ENCODE data around the gene NFAM1. TPM values are rescaled to one million over a fixed set of nuclear protein-coding genes. Genes with fewer than 3 reads are reported as not detected.

The NFAM1 gene
- total RNA-seq, 1 donor from 2014 or later, result under 0.01 TPM

GRCh38 chr22:42383851-42384417 lies 48.3 kb downstream of the NFAM1 start:
- DNase-seq (ENCODE audit: low read depth in 2 of 2), result no peak

- no peak for DNase-seq (ENCODE audit: low read depth in 2 of 2)
These were observed 48.9 kb downstream of the NFAM1 start for GRCh38 chr22:42383287-42383686.

- no peak for DNase-seq (ENCODE audit: low read depth in 2 of 2)
These were observed 51.2 kb downstream of the NFAM1 start for GRCh38 chr22:42380769-42381551.

- no peak for DNase-seq (ENCODE audit: low read depth in 2 of 2)
These were observed 52.2 kb downstream of the NFAM1 start for GRCh38 chr22:42379966-42380537.

GRCh38 chr22:42376711-42377554 lies 55.3 kb downstream of the NFAM1 start:
- DNase-seq (ENCODE audit: low read depth in 2 of 2), result no peak

DNA sequence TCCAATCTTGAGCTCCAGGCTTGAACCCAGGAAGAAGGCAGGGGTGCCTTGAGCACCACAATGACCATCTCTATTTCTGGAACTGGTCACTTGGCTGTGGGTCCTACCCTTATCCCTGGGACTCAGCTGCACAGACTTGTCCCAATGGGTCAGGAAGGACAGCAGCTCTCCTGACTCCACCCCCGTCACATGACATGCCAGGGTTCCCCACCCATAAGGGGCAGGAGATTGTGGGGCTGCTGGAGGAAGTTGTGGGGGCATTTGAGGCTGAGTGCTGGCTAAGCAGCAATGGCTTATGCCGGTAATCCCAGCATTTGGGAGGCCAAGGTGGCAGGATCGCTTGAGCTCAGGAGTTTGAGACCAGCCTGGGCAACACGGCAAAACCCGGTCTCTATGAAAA lies 56.2 kb downstream of the NFAM1 start:
- DNase-seq (ENCODE audit: low read depth in 2 of 2), result no peak

DNA sequence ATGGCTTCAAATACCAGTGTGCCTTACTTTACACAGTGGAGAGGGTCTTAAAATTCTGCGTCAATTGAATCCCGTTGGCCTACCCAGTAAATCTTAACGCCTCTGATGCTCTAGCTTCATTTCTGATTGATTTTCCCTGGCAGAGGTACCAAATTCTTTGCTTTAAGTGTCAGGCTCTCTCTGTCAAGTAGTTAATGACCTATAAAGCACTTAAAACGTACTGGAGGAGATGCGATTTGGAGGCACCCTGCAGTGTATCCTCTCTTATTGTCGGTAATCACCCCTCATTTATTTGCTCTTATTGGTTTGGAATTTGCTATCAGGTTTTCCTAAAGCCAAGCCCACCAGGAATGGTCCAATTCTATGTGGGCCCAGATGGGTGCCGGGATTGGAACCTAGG lies 59.2 kb downstream of the NFAM1 start:
- DNase-seq (ENCODE audit: low read depth in 2 of 2), result no peak

DNA sequence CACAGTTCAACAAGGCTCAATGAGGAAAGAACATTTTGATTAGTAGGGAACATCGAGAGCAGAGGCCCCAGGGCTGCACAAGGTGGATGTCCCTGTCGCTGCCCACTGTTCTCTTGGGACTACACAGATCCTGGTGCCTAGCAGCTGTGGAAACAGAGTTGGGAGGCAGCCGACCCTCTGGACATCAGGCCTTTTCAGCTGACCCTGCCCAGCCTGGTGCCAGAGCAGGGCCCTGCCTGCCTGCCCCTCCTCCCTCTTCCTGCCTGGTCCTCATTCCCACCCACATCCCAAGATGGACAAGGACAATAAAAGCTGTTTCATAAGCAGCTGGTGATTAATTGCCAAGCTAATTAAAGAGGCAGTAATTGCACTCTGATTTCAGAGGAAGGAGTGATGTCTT lies 60.7 kb downstream of the NFAM1 start:
- no peak for DNase-seq (ENCODE audit: low read depth in 2 of 2)

GRCh38 chr22:42371099-42371498 lies 61.1 kb downstream of the NFAM1 start:
- no peak for DNase-seq (ENCODE audit: low read depth in 2 of 2)

GRCh38 chr22:42369250-42370041 lies 62.8 kb downstream of the NFAM1 start:
- peak; percentile 70 to 86 for DNase-seq (ENCODE audit: low read depth in 2 of 2)

DNA sequence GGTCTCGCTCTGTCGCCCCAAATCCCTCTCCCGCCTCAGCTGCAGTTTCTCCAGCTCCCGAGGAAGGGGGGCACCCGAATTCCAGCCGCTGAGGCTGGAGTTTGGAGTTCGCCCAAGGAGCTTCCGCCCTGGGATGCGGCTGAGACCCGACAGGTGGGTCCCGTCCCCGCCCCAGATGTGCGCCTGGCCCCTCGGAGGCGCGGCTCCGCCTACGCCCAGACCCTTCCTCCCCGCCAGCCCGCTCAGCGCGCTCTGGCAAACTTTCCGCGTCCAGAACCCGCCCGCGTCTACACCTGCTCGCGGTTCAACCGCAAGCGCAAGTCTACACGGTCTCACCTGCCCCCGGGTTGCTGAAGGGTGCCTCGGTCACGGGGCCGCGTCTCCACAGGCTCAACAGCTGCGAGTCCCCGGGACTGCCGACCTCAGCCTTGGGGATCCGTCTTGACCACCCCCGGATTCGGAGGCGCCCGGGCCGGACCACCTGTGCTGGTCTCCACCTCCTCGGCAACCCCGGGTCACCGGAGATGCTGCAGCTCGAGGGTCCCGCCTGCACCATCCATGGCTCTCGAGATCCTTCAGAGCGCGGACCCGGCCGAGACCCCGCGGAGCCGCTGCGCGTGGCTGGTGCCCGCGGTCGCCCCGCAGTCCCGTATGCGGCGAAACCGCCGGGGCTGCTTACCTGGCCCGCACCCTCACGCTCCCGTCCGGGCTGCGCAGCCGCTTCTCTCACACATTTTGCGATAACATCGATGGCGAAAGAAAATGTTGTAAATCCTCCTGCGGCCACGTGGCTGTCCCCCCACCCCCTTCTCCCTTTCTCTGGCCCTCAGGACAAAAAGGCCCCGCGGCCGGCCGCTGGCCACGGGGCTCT lies 63.6 kb downstream of the NFAM1 start:
- no peak for DNase-seq (ENCODE audit: low read depth in 2 of 2)

DNA sequence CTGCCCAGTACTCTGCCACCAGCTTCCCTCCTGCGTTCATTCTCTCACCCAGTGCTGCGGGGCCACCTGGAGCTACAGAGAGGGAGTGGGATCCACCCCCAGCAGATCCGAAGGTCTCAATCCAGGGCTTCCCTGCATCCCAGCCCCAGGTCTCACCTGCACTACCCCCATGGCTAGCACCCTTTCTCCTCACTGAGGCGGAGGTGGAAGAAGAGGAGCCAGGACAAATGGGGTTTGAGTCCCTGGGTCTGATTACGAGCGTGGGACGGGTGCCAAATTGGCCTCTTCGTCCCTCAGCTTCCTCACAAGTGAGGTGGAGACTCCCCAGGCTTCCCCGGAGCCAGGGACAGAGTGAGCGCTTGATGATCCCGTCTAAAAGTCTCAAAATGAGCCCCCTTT lies 64.2 kb downstream of the NFAM1 start:
- no peak for DNase-seq (ENCODE audit: low read depth in 2 of 2)

GRCh38 chr22:42366806-42367581 lies 65.2 kb downstream of the NFAM1 start:
- DNase-seq (ENCODE audit: low read depth in 2 of 2), result no peak

- DNase-seq (ENCODE audit: low read depth in 2 of 2), result no peak
These were observed 66.1 kb downstream of the NFAM1 start for GRCh38 chr22:42365942-42366695.

DNA sequence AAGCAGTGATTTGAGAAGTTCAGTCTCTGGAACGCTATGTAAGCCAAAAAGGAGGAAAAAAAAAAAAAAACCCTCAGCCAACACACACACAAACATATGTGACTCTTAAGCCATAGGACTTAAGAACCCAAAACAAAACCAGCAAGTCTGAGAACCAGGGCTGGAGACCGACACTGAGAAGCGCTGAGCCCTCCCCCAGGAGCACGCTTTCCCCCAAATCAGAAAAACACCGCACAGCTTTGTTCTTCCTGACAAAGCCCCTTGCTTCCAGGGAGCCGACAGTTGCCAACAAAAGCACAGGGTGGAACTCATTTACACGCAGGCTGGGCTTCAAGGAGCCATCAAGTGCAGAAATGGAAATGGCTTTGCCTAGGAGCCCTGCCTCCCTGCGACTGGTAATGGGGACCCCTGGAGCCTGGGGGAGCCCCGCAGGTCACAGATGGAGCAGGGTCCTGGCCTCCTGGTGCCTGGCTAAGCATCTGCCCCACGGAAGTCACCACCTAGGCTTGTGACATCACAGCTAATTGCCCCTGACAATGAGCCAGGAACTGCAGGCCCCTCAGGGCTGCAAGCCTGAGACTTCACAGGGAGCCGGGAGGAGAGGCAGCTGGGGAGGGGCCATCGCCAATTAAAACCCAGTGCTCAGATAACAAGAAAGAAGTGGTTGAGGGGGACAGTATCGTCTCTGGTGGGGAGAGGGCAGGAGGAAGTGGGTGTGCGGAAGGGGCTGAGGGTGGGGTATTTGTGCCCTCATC lies 66.9 kb downstream of the NFAM1 start:
- no peak for DNase-seq (ENCODE audit: low read depth in 2 of 2)

- no peak for DNase-seq (ENCODE audit: low read depth in 2 of 2)
These were observed 67.5 kb downstream of the NFAM1 start for GRCh38 chr22:42364604-42365110.

DNA sequence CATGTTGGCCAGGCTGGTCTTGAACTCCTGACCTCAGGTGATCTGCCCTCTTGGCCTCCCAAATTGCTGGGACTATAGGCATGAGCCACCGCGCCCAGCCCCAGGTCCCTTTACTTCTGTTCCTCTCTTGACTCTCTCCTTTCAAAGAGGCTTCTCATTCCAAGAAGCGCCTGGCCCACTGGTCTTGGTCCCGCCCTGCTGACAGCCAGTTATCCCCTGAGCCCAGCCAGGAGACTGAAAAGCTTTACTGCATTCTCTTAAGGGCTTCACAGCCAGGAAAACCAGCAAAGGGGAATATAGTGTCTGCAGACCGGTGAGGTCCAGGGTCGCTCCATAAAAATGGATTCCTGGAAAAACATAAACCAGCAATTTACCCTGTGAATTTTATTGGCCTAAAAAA lies 68.3 kb downstream of the NFAM1 start:
- no peak for DNase-seq (ENCODE audit: low read depth in 2 of 2)

GRCh38 chr22:42361523-42361922 lies 70.7 kb downstream of the NFAM1 start:
- no peak for DNase-seq (ENCODE audit: low read depth in 2 of 2)

Data from dermis microvascular lymphatic vessel endothelial cell (primary cell).